Measurements from ENCODE around the gene RPP40.

DNA sequence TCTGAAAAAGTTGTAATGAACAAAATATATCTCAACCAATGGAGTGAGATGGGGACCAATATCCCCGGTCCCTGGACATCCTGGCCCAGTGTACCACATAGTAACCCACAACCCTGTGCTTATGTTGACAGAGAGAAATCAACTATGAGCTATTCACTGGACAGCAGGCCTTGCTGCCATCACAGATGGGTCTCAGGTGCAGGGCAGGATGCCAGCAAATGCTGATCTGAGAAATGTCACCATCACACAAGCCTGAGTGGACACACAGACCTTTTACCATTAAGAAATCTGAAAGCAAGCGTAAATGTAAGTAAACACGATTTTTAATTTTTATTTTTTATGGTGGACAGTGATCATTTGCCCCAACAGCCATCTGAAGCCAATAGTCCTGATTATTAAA is 9.1 kb downstream of the RPP40 start:
- no peak for TF ChIP-seq POLR2A (IDR thresholded peaks at IDR 0.05; ENCODE audit: insufficient read depth in 1 of 2, low read depth in 2 of 2, low read length in 2 of 2)
- no peak for TF ChIP-seq CBX2 (IDR thresholded peaks at IDR 0.05; ENCODE audit: low read depth, low read length)
- no peak for TF ChIP-seq CBX2 (CRISPR knock-in tag; IDR thresholded peaks at IDR 0.05; ENCODE audit: low read depth)
- TF ChIP-seq MAFG (CRISPR knock-in tag; IDR thresholded peaks at IDR 0.05), result no peak
- no peak for TF ChIP-seq TCF7 (IDR thresholded peaks at IDR 0.05; ENCODE audit: low read depth)
- TF ChIP-seq BHLHE40 (IDR thresholded peaks at IDR 0.05; ENCODE audit: low read length), result no peak
- TF ChIP-seq, protein P1, sequence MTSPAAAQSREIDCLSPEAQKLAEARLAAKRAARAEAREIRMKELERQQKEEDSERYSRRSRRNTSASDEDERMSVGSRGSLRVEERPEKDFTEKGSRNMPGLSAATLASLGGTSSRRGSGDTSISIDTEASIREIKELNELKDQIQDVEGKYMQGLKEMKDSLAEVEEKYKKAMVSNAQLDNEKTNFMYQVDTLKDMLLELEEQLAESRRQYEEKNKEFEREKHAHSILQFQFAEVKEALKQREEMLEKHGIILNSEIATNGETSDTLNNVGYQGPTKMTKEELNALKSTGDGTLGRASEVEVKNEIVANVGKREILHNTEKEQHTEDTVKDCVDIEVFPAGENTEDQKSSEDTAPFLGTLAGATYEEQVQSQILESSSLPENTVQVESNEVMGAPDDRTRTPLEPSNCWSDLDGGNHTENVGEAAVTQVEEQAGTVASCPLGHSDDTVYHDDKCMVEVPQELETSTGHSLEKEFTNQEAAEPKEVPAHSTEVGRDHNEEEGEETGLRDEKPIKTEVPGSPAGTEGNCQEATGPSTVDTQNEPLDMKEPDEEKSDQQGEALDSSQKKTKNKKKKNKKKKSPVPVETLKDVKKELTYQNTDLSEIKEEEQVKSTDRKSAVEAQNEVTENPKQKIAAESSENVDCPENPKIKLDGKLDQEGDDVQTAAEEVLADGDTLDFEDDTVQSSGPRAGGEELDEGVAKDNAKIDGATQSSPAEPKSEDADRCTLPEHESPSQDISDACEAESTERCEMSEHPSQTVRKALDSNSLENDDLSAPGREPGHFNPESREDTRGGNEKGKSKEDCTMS (CRISPR knock-in tag; conservative IDR thresholded peaks at IDR 0.05), result no peak
- no peak for TF ChIP-seq YY1 (IDR thresholded peaks at IDR 0.05; ENCODE audit: insufficient read depth, insufficient replicate concordance, low read depth, low read length)
